Astrocyte (in vitro differentiated cells and primary cell): ENCODE results near the gene TRERF1. TPM values are rescaled to one million over a fixed set of nuclear protein-coding genes. Genes with fewer than 3 reads are reported as not detected.

Experiments used
- DNase-seq: peaks from one replicate; pipeline ENCODE4 v3.0.0-alpha.2; 2010; ENCODE audit warnings: low read depth
- FAIRE-seq: peaks from 2 replicates; lab custom pipeline; 2011; peaks lifted over from hg19 to GRCh38; lab: Jason Lieb, UNC
- H2AFZ ChIP-seq: 2 replicates; pipeline ENCODE4 v1.6.0; 2012; ENCODE audit warnings: low read depth, low read length, inconsistent platforms
- H3K27ac ChIP-seq: 2 replicates; pipeline ENCODE4 v1.5.1; 2011; ENCODE audit warnings: low read depth, low read length, inconsistent platforms
- H3K27me3 ChIP-seq: 2 replicates; pipeline ENCODE4 v1.6.0; 2011; ENCODE audit warnings: low read length, inconsistent platforms; ENCODE audit not compliant: insufficient read depth
- H3K36me3 ChIP-seq: 2 replicates; pipeline ENCODE4 v1.5.1; 2011; ENCODE audit warnings: low read length, inconsistent platforms; ENCODE audit not compliant: insufficient read depth
- H3K4me1 ChIP-seq: 2 replicates; pipeline ENCODE4 v1.5.1; 2011; ENCODE audit warnings: low read length, inconsistent platforms; ENCODE audit not compliant: insufficient read depth
- H3K4me2 ChIP-seq: 2 replicates; pipeline ENCODE4 v1.6.0; 2012; ENCODE audit warnings: low read length, inconsistent platforms
- H3K4me3 ChIP-seq: 2 replicates; pipeline ENCODE4 v1.5.1; 2011; ENCODE audit warnings: low read depth, mild to moderate bottlenecking, low read length, inconsistent platforms; ENCODE audit not compliant: insufficient read depth
- H3K79me2 ChIP-seq: 2 replicates; pipeline ENCODE4 v1.6.0; 2012; ENCODE audit warnings: mild to moderate bottlenecking, low read length, inconsistent platforms; ENCODE audit not compliant: insufficient read depth
- H3K9ac ChIP-seq: 2 replicates; pipeline ENCODE4 v1.6.0; 2012; ENCODE audit warnings: mild to moderate bottlenecking, low read length, inconsistent platforms
- H3K9me3 ChIP-seq: 2 replicates; pipeline ENCODE4 v1.5.1; 2012; ENCODE audit warnings: low read depth, mild to moderate bottlenecking, low read length, inconsistent platforms; ENCODE audit not compliant: insufficient read depth
- H4K20me1 ChIP-seq: 2 replicates; pipeline ENCODE4 v1.6.0; 2012; ENCODE audit warnings: low read length, inconsistent platforms; ENCODE audit not compliant: insufficient read depth
- H3K27ac Mint-ChIP-seq: one replicate; pipeline ENCODE4 v1.8.0; 2021; ENCODE audit warnings: mild to moderate bottlenecking, mixed read lengths; ENCODE audit not compliant: unreplicated experiment
- H3K27me3 Mint-ChIP-seq: one replicate; pipeline ENCODE4 v1.8.0; 2021; ENCODE audit warnings: low read depth, mixed read lengths; ENCODE audit not compliant: unreplicated experiment
- H3K36me3 Mint-ChIP-seq: one replicate; pipeline ENCODE4 v1.8.0; 2021; ENCODE audit warnings: low read depth, mixed read lengths; ENCODE audit not compliant: unreplicated experiment
- H3K4me1 Mint-ChIP-seq: one replicate; pipeline ENCODE4 v1.8.0; 2021; ENCODE audit warnings: low read depth, mixed read lengths; ENCODE audit not compliant: unreplicated experiment
- H3K4me3 Mint-ChIP-seq: one replicate; pipeline ENCODE4 v1.8.0; 2021; ENCODE audit warnings: mild to moderate bottlenecking, moderate library complexity, mixed read lengths; ENCODE audit not compliant: unreplicated experiment
- H3K9me3 Mint-ChIP-seq: one replicate; pipeline ENCODE4 v1.8.0; 2021; ENCODE audit warnings: mild to moderate bottlenecking, mixed read lengths; ENCODE audit not compliant: unreplicated experiment
- CTCF ChIP-seq: IDR thresholded peaks from 2 replicates; pipeline ENCODE4 v1.5.1; 2011; ENCODE audit warnings: low read depth, mild to moderate bottlenecking, inconsistent platforms, low read length, moderate library complexity; ENCODE audit not compliant: insufficient read depth
- EZH2 ChIP-seq: IDR thresholded peaks from 2 replicates; pipeline ENCODE4 v1.6.1; 2012; ENCODE audit warnings: mild to moderate bottlenecking, low read length, inconsistent platforms; ENCODE audit not compliant: insufficient read depth
- total RNA-seq: library from RNA; stranded (reverse); gene quantifications from 2 replicates; pipeline ENCODE4 v1.2.1, GENCODE V29; 2021

TRERF1 gene
- total RNA-seq, 1 donor from 2014 or later: 8.6 TPM

GRCh38 chr6:42182101-42182500 lies 269.6 kb downstream of the TRERF1 start:
- no peak for TF ChIP-seq EZH2
- TF ChIP-seq CTCF: no peak
- H3K27ac Mint-ChIP-seq: no peak overlapping the region
- FAIRE-seq: no peak

GRCh38 chr6:42179945-42180313 lies 271.8 kb downstream of the TRERF1 start:
- Histone ChIP-seq H3K36me3 (no peaks in the 10 kb centered on the region), H3K9me3 (no peaks in the 10 kb centered on the region), H2AFZ (no peak overlapping the region), H3K4me2 (no peak overlapping the region), H3K79me2 (no peaks in the 10 kb centered on the region), H4K20me1 (no peaks in the 10 kb centered on the region), H3K27me3 (no peaks in the 10 kb centered on the region), H3K27ac (no peak overlapping the region), H3K4me1 (peaks cover 5% of the 10 kb centered on the region), H3K9ac (no peak overlapping the region), H3K4me3 (no peak overlapping the region)
- no peak for DNase-seq
- Mint-ChIP-seq H3K4me3 (no peak overlapping the region), H3K27me3 (peaks cover 9% of the 10 kb centered on the region), H3K4me1 (peaks cover 2% of the 10 kb centered on the region), H3K36me3 (peaks cover 5% of the 10 kb centered on the region), H3K9me3 (no peaks in the 10 kb centered on the region), H3K27ac (no peak overlapping the region)
- FAIRE-seq: no peak
- TF ChIP-seq CTCF (no peak), EZH2 (no peak)

More at GRCh38 chr6:42182101-42182500, 269.6 kb downstream of the TRERF1 start:
- Mint-ChIP-seq H3K4me3 (no peak overlapping the region), H3K4me1 (peaks cover 2% of the 10 kb centered on the region), H3K9me3 (no peaks in the 10 kb centered on the region), H3K36me3 (peaks cover 14% of the 10 kb centered on the region), H3K27me3 (peaks cover 14% of the 10 kb centered on the region)
- Histone ChIP-seq H3K9ac (no peak overlapping the region), H3K4me1 (peaks cover 5% of the 10 kb centered on the region), H3K79me2 (no peaks in the 10 kb centered on the region), H2AFZ (no peak overlapping the region), H3K27ac (no peak overlapping the region), H3K9me3 (no peaks in the 10 kb centered on the region), H3K36me3 (no peaks in the 10 kb centered on the region), H3K4me3 (no peak overlapping the region), H3K27me3 (no peaks in the 10 kb centered on the region), H3K4me2 (no peak overlapping the region), H4K20me1 (no peaks in the 10 kb centered on the region)
- DNase-seq: no peak

GRCh38 chr6:42179261-42179944 lies 272.3 kb downstream of the TRERF1 start:
- no peaks in the 10 kb centered on the region for H3K9me3 ChIP-seq
- Mint-ChIP-seq H3K27me3 (peaks cover 14% of the 10 kb centered on the region), H3K36me3 (peaks cover 5% of the 10 kb centered on the region), H3K9me3 (no peaks in the 10 kb centered on the region), H3K4me1 (peaks cover 2% of the 10 kb centered on the region), H3K4me3 (no peak overlapping the region), H3K27ac (no peak overlapping the region)
- H4K20me1 ChIP-seq: no peaks in the 10 kb centered on the region
- peaks cover 5% of the 10 kb centered on the region for H3K4me1 ChIP-seq
- FAIRE-seq (no peak), DNase-seq (no peak)
- no peak overlapping the region for H3K4me2 ChIP-seq
- H3K27me3 ChIP-seq: peaks cover under 1% of the 10 kb centered on the region
- H3K79me2 ChIP-seq: no peaks in the 10 kb centered on the region
- H2AFZ ChIP-seq: no peak overlapping the region
- no peak overlapping the region for H3K4me3 ChIP-seq
- no peaks in the 10 kb centered on the region for H3K36me3 ChIP-seq
- H3K9ac ChIP-seq: no peak overlapping the region
- TF ChIP-seq EZH2 (no peak), CTCF (no peak)
- H3K27ac ChIP-seq: no peak overlapping the region
